GM21381 (cell line): ENCODE measurements around the gene TBCD.

Experiments used
- ATAC-seq: cut with Tn5 transposase; IDR thresholded peaks from one replicate; pipeline ENCODE4 v1.9.1; 2021; ENCODE audit warnings: mild to moderate bottlenecking, moderate library complexity; ENCODE audit not compliant: unreplicated experiment

Gene TBCD

DNA sequence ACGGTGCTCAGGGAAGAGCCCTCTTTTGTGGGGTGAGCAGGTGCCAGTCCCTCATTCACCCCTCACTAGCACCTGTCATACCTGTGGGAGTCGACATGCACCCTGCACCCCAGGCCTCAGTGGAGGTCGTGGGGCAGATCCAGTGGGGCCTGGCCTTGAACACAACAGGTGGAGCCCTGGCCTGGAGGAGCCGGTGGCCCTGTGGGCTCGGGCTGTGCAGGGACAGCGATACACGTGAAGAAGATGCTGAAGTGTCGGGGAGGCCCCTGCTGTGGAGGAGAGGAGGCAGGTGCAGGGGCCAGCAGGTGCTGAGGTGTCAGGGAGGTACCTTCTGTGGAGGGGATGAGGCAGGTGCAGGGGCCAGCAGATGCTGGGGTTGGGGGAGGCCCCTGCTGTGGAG, 56.1 kb downstream of the TBCD start:
- ATAC-seq = no peak

GRCh38 chr17:82808921-82809905, 57.3 kb downstream of the TBCD start:
- no peak for ATAC-seq

GRCh38 chr17:82810644-82811430, 59.0 kb downstream of the TBCD start:
- ATAC-seq = no peak

DNA sequence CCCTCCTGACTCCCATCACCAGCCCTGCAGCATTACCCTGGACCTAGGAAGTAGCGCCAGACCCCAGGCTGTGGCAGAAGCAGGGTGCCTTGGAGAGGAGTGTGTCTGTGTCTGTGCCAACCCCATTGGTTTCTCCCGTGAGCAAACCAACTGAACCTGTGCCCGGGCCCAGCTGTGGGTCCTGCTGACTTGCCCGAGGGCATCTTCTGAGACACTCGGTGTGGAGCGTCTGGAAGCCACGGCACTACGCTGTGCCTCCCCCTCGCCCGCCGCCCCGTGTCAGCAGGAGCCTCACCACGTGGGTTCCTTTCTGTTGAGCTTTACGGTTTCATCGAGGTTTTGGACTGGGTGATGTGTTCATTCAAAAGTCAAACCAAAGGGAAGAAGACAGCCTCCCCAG, 60.2 kb downstream of the TBCD start:
- ATAC-seq = no peak

GRCh38 chr17:82812601-82813000, 60.7 kb downstream of the TBCD start:
- no peak for ATAC-seq

GRCh38 chr17:82813299-82814051, 61.6 kb downstream of the TBCD start:
- no peak for ATAC-seq

- no peak for ATAC-seq
These were observed 63.0 kb downstream of the TBCD start for GRCh38 chr17:82814834-82815233.

DNA sequence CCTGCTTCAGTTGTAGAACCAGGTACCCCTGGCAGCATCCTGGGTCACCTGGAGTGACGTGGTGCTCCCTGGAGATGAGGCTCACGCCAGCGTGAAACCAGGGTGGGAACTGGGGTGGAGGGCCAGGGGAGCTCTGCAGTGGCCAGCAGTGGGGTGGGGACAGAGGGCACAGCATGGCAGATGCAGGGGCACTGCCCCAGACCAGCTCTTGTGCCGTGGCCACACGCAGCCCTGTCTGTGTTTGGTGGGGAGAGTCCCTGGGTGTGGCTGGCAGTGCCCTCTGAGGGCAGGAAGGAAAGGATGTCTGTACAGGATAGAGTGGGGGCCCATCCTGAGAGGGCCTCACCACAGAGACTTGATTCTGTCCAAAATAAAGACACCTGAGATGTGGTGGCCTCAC, 63.5 kb downstream of the TBCD start:
- ATAC-seq = no peak

DNA sequence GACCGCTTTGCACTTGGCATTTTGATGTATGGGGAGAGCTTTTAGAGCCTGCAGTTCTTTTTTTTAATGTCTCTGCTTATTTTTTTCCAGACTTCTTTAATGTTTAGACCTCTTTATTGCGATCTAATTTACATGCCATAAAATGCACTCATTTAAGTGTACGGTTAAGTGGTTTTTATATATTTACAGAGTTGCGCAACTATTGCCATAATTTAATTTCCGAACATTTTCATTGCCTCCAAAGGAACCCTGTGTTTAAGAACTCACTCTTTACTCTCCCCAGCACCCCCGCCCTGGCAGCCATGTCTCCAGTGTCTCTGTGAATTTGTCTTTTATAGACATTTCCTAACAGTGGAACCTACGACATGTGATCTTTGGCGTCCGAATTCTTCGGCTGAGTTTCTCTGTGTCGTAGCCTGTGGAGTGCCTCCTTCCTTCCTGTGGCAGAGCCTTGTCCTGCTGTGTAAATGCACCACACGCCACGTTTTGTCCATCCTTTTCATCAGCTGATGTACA, 64.0 kb downstream of the TBCD start:
- ATAC-seq = no peak

GRCh38 chr17:82816358-82816757, 64.5 kb downstream of the TBCD start:
- no peak for ATAC-seq

GRCh38 chr17:82817947-82818346, 66.1 kb downstream of the TBCD start:
- ATAC-seq = no peak

GRCh38 chr17:82820278-82821251, 68.7 kb downstream of the TBCD start:
- no peak for ATAC-seq

DNA sequence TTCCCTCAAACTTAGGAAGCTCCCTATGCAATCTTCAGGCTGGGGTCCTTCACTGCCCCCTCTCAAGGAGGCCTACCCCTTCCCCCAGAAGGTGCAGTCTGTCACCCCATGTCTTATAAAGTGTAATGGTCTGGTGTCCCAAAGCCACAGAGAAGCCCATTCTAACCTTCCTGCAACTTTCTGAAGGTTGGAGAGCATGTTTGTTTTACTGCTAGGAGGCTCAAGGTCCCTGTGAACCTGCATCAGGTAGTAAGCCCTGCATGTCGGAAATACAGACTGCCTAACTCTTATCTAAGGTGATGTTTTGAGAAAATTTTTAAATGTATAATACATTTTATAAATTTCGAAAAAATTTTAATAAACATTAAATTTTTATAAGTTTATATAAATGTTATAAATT, 69.7 kb downstream of the TBCD start:
- no peak for ATAC-seq

DNA sequence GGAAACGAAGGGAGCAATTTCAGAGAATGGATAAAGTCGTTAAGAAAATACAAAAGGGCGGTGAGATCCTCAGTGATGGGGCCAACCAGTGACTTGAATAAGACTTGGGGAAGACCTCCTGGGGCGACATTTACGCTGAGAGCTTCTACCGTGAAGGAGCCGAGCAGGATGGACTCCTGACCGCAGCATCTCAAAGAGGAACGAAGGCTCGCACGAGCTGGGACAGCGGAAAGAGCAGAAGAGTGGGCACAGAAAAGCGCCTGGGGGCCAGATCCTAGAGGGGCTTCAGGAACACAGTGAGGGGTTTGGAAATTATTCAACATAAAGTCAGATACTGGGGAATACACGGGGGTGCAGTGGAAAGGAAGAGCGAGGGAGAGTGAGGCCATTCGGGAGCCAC, 70.4 kb downstream of the TBCD start:
- ATAC-seq = no peak

DNA sequence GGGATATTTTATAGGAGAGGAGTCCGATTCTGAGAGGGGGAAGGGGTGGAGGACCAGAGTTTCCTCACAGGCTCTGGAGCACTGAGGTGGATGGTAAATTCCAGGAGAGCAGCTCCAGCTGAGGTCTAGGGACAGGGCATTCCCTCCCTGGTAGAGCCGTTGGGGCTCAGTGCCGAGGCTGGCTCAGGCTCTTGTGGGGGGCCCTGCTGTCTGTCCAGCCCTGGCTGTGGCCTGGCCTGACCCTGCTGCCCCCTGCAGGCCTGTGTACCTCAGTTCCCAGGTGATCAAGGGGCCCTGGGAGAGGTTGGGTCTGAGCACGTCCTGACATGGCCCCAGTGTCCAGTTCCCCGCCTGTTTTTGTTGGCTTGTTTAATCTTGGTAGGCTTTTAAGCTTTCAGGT, 71.1 kb downstream of the TBCD start:
- ATAC-seq = no peak

DNA sequence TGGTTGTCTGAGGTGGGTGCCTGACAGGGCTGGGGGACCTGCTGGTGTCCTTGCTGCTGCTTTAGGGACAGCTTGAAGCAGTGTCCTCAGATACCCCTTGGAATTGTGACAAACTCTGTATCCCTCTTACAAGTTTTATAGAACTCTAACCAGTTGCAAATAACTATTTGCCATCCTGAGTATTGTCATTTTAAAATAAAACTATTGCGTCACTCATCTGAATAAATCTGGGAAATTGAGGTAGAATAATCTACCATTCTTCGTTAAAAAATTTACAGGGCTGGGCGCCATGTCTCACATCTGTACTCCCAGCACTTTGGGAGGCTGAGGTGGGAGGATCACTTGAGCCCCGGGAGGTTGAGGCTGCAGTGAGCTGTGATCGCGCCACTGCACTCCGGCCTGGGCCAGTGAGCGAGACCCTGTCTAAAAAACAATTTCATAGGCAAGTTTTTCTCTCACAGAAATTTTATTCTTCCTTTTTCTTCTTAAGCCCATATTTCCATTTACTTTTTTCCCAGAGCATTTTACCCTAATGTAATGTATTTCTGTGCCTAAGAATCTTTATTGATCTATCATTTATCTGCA, 73.8 kb downstream of the TBCD start:
- ATAC-seq = no peak

- no peak for ATAC-seq
These were observed 74.3 kb downstream of the TBCD start for GRCh38 chr17:82826211-82826610.

- no peak for ATAC-seq
These were observed 75.1 kb downstream of the TBCD start for GRCh38 chr17:82826956-82827355.

DNA sequence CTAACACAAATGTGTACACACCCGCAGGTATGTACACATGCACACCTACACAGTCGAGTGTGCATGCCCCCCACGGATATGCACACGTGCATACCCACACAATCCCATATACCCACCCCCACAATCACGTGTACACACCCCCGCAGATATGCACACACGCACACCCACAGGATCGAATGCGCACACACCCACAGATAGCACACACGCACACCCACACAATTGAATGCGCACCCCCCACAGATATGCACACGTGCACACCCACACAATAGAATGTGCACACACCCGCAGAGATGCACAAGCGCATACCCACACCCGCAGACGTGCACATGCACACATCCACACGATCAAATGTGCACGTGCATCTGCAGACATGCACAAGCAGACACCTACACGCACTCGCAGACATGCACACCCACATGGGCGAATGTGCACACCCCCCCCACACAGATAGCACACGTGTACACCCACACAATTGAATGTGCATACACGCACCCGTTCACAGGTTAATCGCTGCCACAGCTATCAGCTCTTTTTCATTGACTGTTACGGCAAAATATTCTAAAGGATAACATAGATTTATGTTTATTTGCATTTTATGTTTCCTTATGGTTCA, 77.1 kb downstream of the TBCD start:
- no peak for ATAC-seq
